Stimulated activated CD4-positive, alpha-beta T cell treated with anti-CD3 and anti-CD28 coated beads, Interleukin-1b, Interleukin-23, amount 100 ng/mL, for 4 hours (primary cell): ENCODE results near the gene NR0B2.
A peak's percentile ranks its signal among the peaks of the same experiment; 100 is the strongest.

Source experiments
- DNase-seq, 2 donors: peaks; one replicate each; pipeline ENCODE4 v3.0.0-alpha.2; 2020; ENCODE audit warnings: low read depth in 2 of 2

Gene NR0B2

GRCh38 chr1:26936823-26937222, 23.0 kb upstream of the NR0B2 start:
- DNase-seq = no peak

DNA sequence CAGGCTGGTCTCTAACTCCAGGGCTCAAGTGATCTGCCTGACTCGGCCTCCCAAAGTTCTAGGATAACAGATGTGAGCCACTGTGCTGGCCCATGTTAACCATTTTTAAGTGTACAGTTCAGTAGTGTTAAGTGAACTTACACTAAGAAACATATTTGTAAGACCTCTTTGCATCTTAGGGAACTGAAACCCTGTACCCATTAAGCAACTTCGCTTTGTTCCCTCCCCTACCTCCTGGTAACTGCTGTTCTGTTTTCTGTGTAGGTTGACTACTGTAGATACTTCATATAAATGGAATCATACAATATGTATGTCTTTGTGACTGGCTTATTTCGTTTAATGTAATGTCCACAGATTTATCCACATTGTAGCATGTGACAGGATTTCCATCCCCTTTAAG, 18.8 kb upstream of the NR0B2 start:
- no peak for DNase-seq

GRCh38 chr1:26923711-26924110, 9.9 kb upstream of the NR0B2 start:
- no peak for DNase-seq

- DNase-seq = no peak
Observed at GRCh38 chr1:26922901-26923300, 9.1 kb upstream of the NR0B2 start.

DNA sequence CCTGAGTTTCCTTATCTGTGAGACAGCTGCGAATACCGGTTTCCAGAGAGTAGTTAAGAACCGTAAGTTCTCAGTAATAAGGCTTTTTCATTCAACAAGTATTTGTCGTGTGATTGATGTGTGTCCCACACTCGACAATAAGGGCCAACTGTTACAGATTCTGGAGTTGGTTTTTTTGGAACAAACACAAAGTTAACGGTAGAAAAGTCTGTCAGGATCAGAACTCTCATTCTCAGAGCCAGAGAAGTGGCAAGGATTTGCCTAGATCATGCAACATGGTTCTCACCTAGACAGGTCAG, 8.6 kb upstream of the NR0B2 start:
- DNase-seq = no peak

- DNase-seq = peak; percentile 87 to 92
Observed at GRCh38 chr1:26921540-26922430, 8.0 kb upstream of the NR0B2 start, which contains the start of gene NUDC. NUDC (plus strand) TSS chr1:26921743; CDS start chr1:26921849, 106 bp downstream.

DNA sequence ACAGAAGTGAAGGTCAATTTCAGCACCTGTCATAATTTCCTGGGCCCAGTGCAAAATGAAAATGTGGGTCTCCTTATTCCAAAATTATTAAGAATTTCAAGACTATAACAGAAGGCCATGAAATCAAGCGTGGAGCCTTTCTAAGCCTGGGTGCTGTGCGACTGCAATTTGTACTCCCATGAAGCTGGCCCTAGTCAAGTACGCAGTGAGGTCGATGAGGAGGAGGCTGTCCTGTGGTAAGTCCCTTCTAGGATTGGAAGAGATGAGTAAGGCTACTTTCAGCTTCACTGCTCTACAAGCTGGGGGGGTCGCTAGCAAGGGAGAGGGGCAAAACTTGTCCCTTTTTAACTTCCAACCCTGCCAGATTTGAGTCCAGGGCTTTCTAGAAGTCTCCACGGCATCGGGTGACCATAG, 7.4 kb upstream of the NR0B2 start:
- DNase-seq = no peak

DNA sequence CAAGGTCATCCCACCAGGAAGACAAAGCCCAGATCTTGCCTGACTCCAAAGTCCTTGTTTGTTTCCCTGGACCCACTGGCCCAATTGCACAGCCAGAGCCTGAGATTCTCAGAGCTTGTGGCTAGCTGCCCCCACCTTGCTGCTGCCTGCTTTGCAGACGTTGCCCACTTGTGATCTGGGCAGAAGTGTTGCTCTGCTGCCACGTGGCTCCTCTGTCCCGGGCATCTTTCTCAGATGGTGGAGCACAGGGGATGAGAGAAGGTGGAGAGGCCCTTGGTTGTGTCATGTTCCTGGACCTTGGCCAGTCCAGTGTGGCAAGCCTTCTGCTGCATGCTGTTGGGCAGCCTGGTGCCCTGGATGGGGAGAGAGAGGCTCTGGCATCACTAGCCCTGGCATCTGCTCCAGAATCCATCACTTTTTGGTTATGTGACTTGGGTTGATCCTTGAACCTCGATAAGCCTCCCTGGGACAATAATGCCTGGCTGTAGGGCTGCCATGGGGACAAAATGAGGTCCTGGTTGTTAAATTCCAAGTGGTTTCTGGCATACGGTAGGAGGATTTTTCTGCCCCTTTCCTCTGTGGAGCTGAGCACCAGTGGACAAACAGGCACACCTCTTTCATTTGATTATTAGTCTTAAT, 1.5 kb upstream of the NR0B2 start:
- no peak for DNase-seq

- DNase-seq = no peak
Observed at GRCh38 chr1:26913389-26913753, 404 bp downstream of the NR0B2 start.

GRCh38 chr1:26912147-26912490, 1.7 kb downstream of the NR0B2 start:
- no peak for DNase-seq

DNA sequence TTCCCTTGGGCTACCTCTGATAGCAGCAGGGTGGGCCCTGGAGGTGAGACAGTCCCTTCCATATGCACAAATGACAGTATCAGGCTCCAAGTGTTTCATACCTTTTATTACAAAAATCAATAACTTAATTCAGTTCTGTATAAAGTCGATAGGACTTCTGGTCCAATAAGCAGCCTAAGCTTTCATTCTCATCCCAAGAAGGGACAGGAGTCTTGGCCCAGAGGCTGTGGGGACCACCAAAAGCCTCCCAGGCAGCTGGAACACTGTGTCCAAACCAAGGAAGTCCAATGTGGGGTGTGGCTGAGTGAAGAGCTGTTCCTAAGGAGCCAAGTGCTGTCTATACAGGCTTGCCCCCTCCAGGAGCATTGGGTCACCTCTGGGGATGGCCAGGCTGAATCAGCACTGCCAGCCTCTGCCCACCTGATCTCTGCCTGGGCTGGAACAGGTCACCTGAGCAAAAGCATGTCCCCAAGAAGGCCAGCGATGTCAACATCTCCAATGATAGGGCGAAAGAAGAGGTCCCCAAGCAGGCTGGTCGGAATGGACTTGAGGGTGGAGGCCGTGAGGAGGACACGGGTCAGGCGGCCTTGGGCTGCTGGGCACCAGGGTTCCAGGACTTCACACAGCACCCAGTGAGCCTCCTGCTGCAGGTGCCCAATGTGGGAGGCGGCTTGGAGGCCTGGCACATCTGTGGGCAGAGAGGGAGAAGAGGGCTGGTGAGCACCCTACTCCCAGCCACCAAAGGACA, 2.2 kb downstream of the NR0B2 start:
- DNase-seq = no peak

- DNase-seq = no peak
Observed at GRCh38 chr1:26910343-26911160, 3.2 kb downstream of the NR0B2 start.

DNA sequence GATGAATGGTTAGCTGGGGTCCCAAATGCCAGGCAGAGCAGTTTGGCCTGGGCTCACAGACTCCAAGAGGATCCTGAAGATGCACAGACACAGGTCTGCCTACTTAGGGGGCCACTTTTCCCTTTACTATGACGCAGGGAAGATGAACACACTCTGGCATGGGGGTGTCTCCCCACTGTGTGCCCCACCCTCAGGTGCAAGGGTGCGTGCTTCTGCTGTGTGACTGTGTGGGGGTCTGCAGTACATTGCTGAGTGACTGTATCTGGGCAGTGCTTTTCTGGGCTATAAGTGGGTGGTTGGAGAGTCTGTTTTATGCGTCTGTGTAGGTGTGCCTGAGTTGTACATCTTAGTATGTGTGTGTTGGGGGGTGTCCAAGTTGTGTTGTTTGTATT, 3.8 kb downstream of the NR0B2 start:
- DNase-seq = no peak

DNA sequence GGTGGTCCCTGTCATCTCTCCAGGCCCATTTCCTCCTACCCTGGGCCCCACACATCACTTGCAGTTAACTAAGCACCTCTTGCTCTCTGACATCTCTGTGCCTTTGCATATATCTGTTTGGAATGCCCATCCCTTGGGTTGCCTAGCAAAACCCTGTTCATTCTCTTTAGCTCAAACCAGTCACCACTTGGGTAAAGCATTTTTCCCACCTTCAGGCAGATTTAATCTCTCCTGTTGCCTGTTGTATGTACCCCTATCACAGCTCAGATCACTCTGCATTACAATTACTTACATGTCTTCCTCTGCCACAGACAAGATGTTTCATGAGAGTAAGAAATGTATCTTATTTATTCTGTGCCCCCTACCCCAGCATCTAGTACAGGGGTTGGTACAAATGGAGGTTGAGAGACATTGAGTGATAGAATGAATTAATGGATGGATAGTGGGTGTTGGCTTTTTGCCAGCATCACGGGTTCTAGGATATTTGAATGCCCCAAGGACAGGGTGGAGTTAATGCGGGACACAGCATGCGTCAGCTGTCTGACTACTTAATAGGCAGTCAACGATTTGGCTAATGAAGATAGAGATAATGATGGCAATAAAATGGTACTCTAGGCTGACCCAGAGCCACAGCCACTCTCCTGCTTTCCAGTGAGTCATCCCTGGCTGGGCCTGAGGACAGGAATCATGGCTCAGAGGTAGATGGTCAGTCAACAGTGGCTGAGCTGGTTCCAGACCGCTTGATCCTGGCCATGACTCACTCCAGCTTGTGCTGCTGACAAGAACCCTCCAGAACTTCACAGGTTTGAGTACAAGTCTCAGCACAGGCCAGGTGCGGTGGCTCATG, 6.5 kb downstream of the NR0B2 start:
- DNase-seq = no peak

GRCh38 chr1:26900815-26901511, 12.8 kb downstream of the NR0B2 start:
- no peak for DNase-seq

DNA sequence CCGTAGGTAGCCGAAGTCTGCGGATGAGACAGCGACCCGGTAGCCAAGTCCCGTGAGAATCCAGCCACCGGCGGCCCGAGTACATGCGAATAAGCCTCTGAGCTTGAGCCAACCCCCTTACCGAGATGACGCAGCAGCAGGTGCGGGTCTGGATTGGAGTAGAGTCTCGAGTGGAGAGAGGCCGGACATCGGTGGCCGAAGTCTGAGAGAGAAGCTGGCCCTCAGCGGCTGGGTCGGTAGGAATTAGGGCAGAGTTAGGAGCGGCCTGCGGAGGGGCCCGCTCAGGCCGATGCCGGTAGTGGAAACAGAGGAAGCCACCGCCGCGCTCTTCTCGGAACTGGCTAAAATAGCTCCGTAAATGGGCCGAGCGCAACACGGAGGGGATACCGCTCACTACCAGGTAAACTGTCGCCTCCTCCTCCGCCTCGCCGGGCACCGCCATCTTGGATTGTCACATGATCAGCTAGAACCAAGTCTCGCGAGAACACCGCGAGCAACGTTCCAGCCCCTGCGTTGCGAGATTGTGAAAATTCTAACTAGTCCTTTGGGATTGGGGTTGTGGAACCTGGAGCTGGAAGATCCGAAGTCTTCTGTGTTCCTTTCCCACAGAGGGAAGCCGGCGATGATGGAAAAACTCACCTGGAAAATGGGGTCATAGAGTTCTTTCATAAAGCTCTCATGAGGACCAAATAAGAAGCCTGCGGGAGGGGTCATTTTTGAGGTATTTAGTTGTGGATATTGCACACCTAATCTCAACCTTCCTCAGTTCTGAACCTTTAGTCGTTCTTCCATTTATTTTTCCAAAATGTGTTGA, 13.6 kb downstream of the NR0B2 start, which contains the start of gene GPATCH3:
TSS of gene GPATCH3 (minus strand) at position 467 of the 814 bp plus-strand sequence. CDS start at position 442, 25 bp downstream.
- peak; percentile 77 to 84 for DNase-seq

DNA sequence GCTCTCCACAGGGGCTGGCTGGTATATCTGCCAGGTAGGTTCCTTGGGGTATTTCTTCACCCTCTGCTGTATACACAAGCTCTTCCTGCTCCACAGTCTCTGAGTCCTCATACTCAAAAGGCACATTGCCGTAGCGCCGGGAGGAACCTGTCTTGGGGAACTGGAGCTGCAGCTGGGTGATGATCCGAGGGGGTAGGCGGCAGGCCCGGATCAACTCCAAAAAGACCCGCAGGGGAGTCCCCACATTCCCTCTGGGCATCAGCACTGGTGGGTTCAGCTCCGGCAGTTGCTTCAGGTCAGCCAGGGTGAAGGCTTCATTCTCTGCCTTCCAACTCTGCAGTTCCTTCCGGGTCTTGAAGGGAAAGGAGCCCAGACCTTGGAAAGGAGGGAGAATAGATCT, 16.4 kb downstream of the NR0B2 start:
- DNase-seq = no peak

DNA sequence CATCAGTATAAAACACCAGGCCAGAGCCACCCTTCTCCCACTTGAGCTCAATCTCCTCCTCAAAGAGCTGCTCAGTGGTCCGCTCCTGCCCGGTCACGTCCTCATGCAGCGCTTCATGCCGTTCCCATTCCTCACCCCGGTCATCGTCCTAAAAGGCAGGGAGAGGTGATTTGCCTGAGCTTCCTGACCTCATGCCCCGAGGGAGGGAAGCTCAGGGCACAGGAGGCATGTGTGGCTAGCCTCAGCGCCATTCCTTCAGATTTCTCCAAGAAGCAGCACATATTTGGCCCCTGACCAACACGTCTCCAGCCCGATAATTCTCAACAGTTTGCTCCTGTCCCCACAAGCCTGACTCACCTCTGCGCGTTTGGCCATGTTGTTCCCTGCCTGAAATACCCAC, 19.5 kb downstream of the NR0B2 start:
- DNase-seq = no peak

DNA sequence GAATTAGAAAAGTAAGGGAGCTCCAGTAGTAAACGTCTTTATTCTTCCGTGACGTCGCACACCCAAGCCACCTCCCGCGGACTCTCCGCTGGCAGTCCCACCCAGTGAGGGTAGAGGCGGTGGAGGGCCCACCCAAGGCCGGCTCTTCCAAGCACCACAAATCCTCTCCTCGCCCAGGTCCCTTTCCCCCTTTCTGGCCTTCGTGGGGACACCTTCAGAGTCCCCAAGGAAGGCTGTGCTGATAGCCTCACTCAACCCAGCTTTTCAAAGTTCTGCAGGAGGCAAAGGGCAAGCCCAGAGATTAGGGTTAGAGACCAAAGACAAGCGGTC, 23.3 kb downstream of the NR0B2 start:
- no peak for DNase-seq
